IMR-90 (cell line): ENCODE measurements around the gene LAPTM5. TPM values are rescaled to one million over a fixed set of nuclear protein-coding genes. Genes with fewer than 3 reads are reported as not detected.

Experiments used
- ATAC-seq: fragments of 200-7000 bp; cut with Tn5 transposase; 2 replicates; pipeline ENCODE4 v1.9.1; 2020; ENCODE audit warnings: low read depth, mild to moderate bottlenecking, moderate library complexity
- BruUV-seq: library from RNA; stranded (reverse); fragments of 400-500 nt; replicated peaks from 2 replicates; lab custom pipeline; 2021; lab: Mats Ljungman, UMichigan
- CTCF ChIA-PET: fragments of 300-600 bp; formaldehyde crosslinking; extraction: SDS; loops from one replicate; lab custom pipeline; 2021; ENCODE audit warnings: antibody characterized with exemption; lab: Yijun Ruan, JAX
- POLR2A ChIA-PET: fragments of 300-600 bp; sonication (Branson Sonifier 250); formaldehyde crosslinking; loops from one replicate; lab custom pipeline; 2022; ENCODE audit warnings: antibody characterized with exemption; ENCODE audit not compliant: unreplicated experiment; lab: Charles Lee
- DNase-seq: peaks from one replicate; pipeline ENCODE4 v3.0.0; 2013
- H2AFZ ChIP-seq: replicated peaks from 2 replicates; pipeline ENCODE3; 2013; ENCODE audit warnings: low read length, mild to moderate bottlenecking; ENCODE audit not compliant: poor library complexity
- H2AK5ac ChIP-seq: 2 replicates; pipeline ENCODE4 v1.6.1; 2013; ENCODE audit warnings: low read depth, low read length, inconsistent platforms
- H2AK9ac ChIP-seq: replicated peaks from 2 replicates; pipeline ENCODE3; 2013; ENCODE audit warnings: mild to moderate bottlenecking, low read depth, low read length, moderate library complexity; ENCODE audit not compliant: poor library complexity
- H2BK120ac ChIP-seq: 2 replicates; pipeline ENCODE4 v1.6.1; 2013; ENCODE audit warnings: low read depth, low read length, inconsistent platforms
- H2BK15ac ChIP-seq: 3 replicates; pipeline ENCODE4 v1.6.1; 2013; ENCODE audit warnings: low read depth, low read length, inconsistent platforms
- H2BK20ac ChIP-seq: 2 replicates; pipeline ENCODE4 v1.6.1; 2013; ENCODE audit warnings: low read depth, mild to moderate bottlenecking, inconsistent platforms, low read length, moderate library complexity
- H2BK5ac ChIP-seq: 2 replicates; pipeline ENCODE4 v1.6.1; 2013; ENCODE audit warnings: mild to moderate bottlenecking, low read depth, low read length, inconsistent platforms; ENCODE audit not compliant: poor library complexity, severe bottlenecking
- H3K14ac ChIP-seq: replicated peaks from 2 replicates; pipeline ENCODE4 v1.6.1; 2013; ENCODE audit warnings: low read depth, low read length, inconsistent platforms
- H3K18ac ChIP-seq: 2 replicates; pipeline ENCODE4 v1.6.1; 2013; ENCODE audit warnings: low read depth, low read length, control low read depth
- H3K23ac ChIP-seq: 2 replicates; pipeline ENCODE4 v1.6.1; 2013; ENCODE audit warnings: low read depth, low read length, inconsistent platforms
- H3K27ac ChIP-seq: 2 replicates; pipeline ENCODE4 v1.5.1; 2013; ENCODE audit warnings: mild to moderate bottlenecking, control low read depth, low read length; ENCODE audit not compliant: insufficient read depth
- H3K27me3 ChIP-seq: 2 replicates; pipeline ENCODE4 v1.6.1; 2013; ENCODE audit warnings: low read length; ENCODE audit not compliant: control insufficient read depth, insufficient read depth
- H3K36me3 ChIP-seq: 2 replicates; pipeline ENCODE4 v1.6.1; 2013; ENCODE audit warnings: low read length, mixed read lengths; ENCODE audit not compliant: control insufficient read depth, insufficient read depth
- H3K4ac ChIP-seq: 2 replicates; pipeline ENCODE4 v1.6.1; 2013; ENCODE audit warnings: low read depth, low read length, inconsistent platforms
- H3K4me1 ChIP-seq: 2 replicates; pipeline ENCODE4 v1.6.1; 2013; ENCODE audit warnings: low read length, mixed read lengths; ENCODE audit not compliant: control insufficient read depth, insufficient read depth
- H3K4me2 ChIP-seq: 2 replicates; pipeline ENCODE4 v1.6.1; 2013; ENCODE audit warnings: low read depth, mild to moderate bottlenecking, control low read depth, low read length, moderate library complexity
- H3K4me3 ChIP-seq: 2 replicates; pipeline ENCODE4 v1.5.1; 2013; ENCODE audit warnings: low read depth, mild to moderate bottlenecking, control low read depth, low read length, moderate library complexity; ENCODE audit not compliant: insufficient read depth
- H3K56ac ChIP-seq: 2 replicates; pipeline ENCODE4 v1.6.1; 2013; ENCODE audit warnings: low read length, inconsistent platforms; ENCODE audit not compliant: insufficient read depth; ENCODE audit errors: extremely low read depth
- H3K79me1 ChIP-seq, 2 experiments: 2 replicates each; pipeline ENCODE4 v1.6.1; 2013; ENCODE audit warnings: low read length in 2 of 2, inconsistent platforms in 1 of 2, low read depth in 1 of 2
- H3K9ac ChIP-seq: 2 replicates; pipeline ENCODE4 v1.6.1; 2013; ENCODE audit warnings: low read depth, low read length, control low read depth
- H3K9me1 ChIP-seq: 2 replicates; pipeline ENCODE4 v1.6.1; 2013; ENCODE audit warnings: low read length, inconsistent platforms; ENCODE audit not compliant: insufficient read depth
- H3K9me3 ChIP-seq: 2 replicates; pipeline ENCODE4 v1.6.1; 2013; ENCODE audit warnings: low read length; ENCODE audit not compliant: control insufficient read depth, insufficient read depth
- H4K20me1 ChIP-seq: 2 replicates; pipeline ENCODE4 v1.6.1; 2013; ENCODE audit warnings: low read length, inconsistent platforms; ENCODE audit not compliant: insufficient read depth
- H4K5ac ChIP-seq: 2 replicates; pipeline ENCODE4 v1.6.1; 2013; ENCODE audit warnings: mild to moderate bottlenecking, low read depth, low read length, control low read depth
- H4K8ac ChIP-seq, 2 experiments: 2 replicates each; pipeline ENCODE4 v1.6.1; 2013; ENCODE audit warnings: low read depth in 2 of 2, low read length in 2 of 2, control low read depth in 1 of 2, inconsistent platforms in 1 of 2
- H4K91ac ChIP-seq: 2 replicates; pipeline ENCODE4 v1.6.1; 2013; ENCODE audit warnings: low read depth, low read length, inconsistent platforms; ENCODE audit not compliant: insufficient read depth
- BHLHE40 ChIP-seq: fragments of 150-350 bp; IDR thresholded peaks from 2 replicates; pipeline ENCODE4 v1.6.1; 2016; ENCODE audit warnings: mild to moderate bottlenecking, low read depth, low read length
- CEBPB ChIP-seq: IDR thresholded peaks from 2 replicates; pipeline ENCODE4 v1.6.1; 2012; ENCODE audit warnings: low read depth, low read length, improper control_type of control experiment
- CHD1 ChIP-seq: IDR thresholded peaks from 2 replicates; pipeline ENCODE4 v1.6.1; 2012; ENCODE audit warnings: low read depth, low read length, improper control_type of control experiment
- FOS ChIP-seq: fragments of 150-350 bp; IDR thresholded peaks from 2 replicates; pipeline ENCODE4 v1.6.1; 2016; ENCODE audit warnings: low read depth, low read length
- MAFK ChIP-seq: IDR thresholded peaks from 2 replicates; pipeline ENCODE4 v1.6.1; 2012; ENCODE audit warnings: low read depth, low read length, improper control_type of control experiment
- MAZ ChIP-seq: IDR thresholded peaks from 2 replicates; pipeline ENCODE4 v1.6.1; 2012; ENCODE audit warnings: low read depth, mild to moderate bottlenecking, low read length, improper control_type of control experiment, moderate library complexity, borderline replicate concordance
- MXI1 ChIP-seq: IDR thresholded peaks from 2 replicates; pipeline ENCODE4 v1.6.1; 2012; ENCODE audit warnings: low read depth, mild to moderate bottlenecking, low read length, moderate library complexity, borderline replicate concordance
- NFE2L2 ChIP-seq: fragments of 150-350 bp; IDR thresholded peaks from 2 replicates; pipeline ENCODE4 v1.6.1; 2016; ENCODE audit warnings: low read depth, mild to moderate bottlenecking, low read length
- POLR2A ChIP-seq: IDR thresholded peaks from 2 replicates; pipeline ENCODE4 v1.6.1; 2012; ENCODE audit warnings: mild to moderate bottlenecking, low read depth, low read length
- RAD21 ChIP-seq: IDR thresholded peaks from 2 replicates; pipeline ENCODE4 v1.6.1; 2012; ENCODE audit warnings: low read length, improper control_type of control experiment
- RCOR1 ChIP-seq: IDR thresholded peaks from 2 replicates; pipeline ENCODE4 v1.6.1; 2012; ENCODE audit warnings: mild to moderate bottlenecking, low read length, improper control_type of control experiment; ENCODE audit not compliant: insufficient replicate concordance
- RFX5 ChIP-seq: IDR thresholded peaks from 2 replicates; pipeline ENCODE4 v1.8.0; 2012; ENCODE audit warnings: low read depth, mild to moderate bottlenecking, low read length, moderate library complexity
- SMC3 ChIP-seq: fragments of 150-350 bp; IDR thresholded peaks from 2 replicates; pipeline ENCODE4 v1.6.1; 2016; ENCODE audit warnings: low read depth, mild to moderate bottlenecking, antibody characterized with exemption, low read length, moderate library complexity
- WGBS, 2 experiments: methylation state at CpG; one replicate each; pipeline versions ENCODE4 v1.1.5 to v1.1.7; 2013; ENCODE audit warnings: missing lambda C conversion rate in 2 of 2; ENCODE audit not compliant: insufficient read length in 1 of 2; ENCODE audit errors: extremely low coverage in 2 of 2; 5-methylcytosine and 5-hydroxymethylcytosine counted together
- dilution Hi-C: fragments of 300-500 bp; cut with HindIII; formaldehyde crosslinking; loops from one replicate; pipeline ENCODE4 v1.14.3; 2018; ENCODE audit warnings: low sequenced_read_pairs; ENCODE audit not compliant: unreplicated experiment
- in situ Hi-C: fragments of 300-500 bp; cut with MboI; formaldehyde crosslinking; loops from 3 replicates; pipeline ENCODE4 v1.14.3; 2019; ENCODE audit warnings: low sequenced_read_pairs, inconsistent platforms, mixed read lengths
- intact Hi-C: fragments of 100-400 bp; cut with micrococcal nuclease; formaldehyde crosslinking; loops from 2 replicates; pipeline ENCODE4 v1.10.0; 2022
- polyA plus RNA-seq, 3 experiments: library from polyadenylated mRNA; depleted of rRNA; stranded (reverse); fragments of >200 nt; gene quantifications; 2 replicates each; pipeline ENCODE4 v1.2.3, GENCODE V29; 2012; ENCODE audit warnings: low replicate concordance in 1 of 3
- total RNA-seq: library from RNA; depleted of rRNA; stranded (reverse); fragments of >200 nt; gene quantifications from 2 replicates; pipeline ENCODE4 v1.2.3, GENCODE V29; 2012
- TF ChIP-seq, protein P1 (sequence below): fragments of 150-350 bp; IDR thresholded peaks from 2 replicates; pipeline ENCODE4 v1.6.1; 2016; ENCODE audit warnings: low read depth, mild to moderate bottlenecking, low read length, moderate library complexity, borderline replicate concordance
- TF ChIP-seq, protein P2 (sequence below): conservative IDR thresholded peaks from 2 replicates; pipeline ENCODE4 v1.5.1; 2012; ENCODE audit warnings: mild to moderate bottlenecking, low read depth, low read length, improper control_type of control experiment
- TF ChIP-seq, protein P3 (sequence below): fragments of 150-350 bp; IDR thresholded peaks from 2 replicates; pipeline ENCODE4 v1.6.1; 2017; ENCODE audit warnings: mild to moderate bottlenecking, antibody characterized with exemption, low read length, low read depth

The LAPTM5 gene
- total and polyA plus RNA-seq, 2 of the 4 experiments (the other 2 are of a cell fraction): 0.09 TPM; not detected in 1

DNA sequence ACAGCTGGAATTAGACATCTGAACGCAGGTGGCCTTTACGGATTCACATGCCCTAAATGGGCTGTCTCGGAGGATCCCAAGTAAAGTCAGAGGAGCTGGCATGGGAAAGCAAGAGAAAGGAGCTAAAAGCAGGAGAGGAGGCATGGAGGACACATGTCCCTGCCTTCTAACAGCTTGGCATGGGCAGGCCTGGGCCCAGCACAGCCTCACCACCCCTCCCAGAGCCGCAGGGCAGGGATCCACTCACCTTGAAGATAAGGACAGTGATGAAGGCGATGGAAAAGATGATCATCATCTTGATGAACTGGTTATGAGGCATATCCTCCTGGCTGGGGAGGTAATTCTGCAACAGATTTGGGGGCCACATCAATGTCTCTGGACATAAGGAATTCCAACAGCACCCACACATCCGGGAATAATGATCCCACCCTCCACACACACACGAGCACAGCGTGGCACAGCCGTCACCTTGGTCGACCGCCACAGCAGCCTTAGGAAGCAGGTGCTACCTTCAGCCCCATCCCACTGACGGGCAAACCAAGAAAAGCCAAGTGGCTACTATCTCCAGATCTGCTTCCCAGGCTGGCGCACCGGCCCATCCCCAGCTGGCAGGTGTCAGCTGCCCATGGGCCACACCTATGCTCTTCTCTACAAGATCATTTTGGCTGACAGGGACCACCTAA lies 20.1 kb downstream of the LAPTM5 start:
- Histone ChIP-seq H2AK5ac (no peak overlapping the region), H2AK9ac (no peak overlapping the region), H3K4me1 (no peaks in the 10 kb centered on the region), H4K91ac (no peak overlapping the region), H3K27ac (no peak overlapping the region), H2BK5ac (no peak overlapping the region), H2BK20ac (no peak overlapping the region), H3K9me3 (peaks cover 7% of the 10 kb centered on the region), H3K36me3 (no peaks in the 10 kb centered on the region), H3K9ac (no peak overlapping the region), H3K23ac (no peak overlapping the region), H3K4me3 (no peak overlapping the region), H3K79me1 (no peaks in the 10 kb centered on the region), H4K8ac (no peak overlapping the region), H4K5ac (no peak overlapping the region), H2BK120ac (no peak overlapping the region), H4K20me1 (no peaks in the 10 kb centered on the region), H3K4me2 (no peak overlapping the region), H3K4ac (no peak overlapping the region), H3K18ac (no peak overlapping the region), H2BK15ac (no peak overlapping the region), H3K14ac (no peak overlapping the region), H2AFZ (no peak overlapping the region), H3K56ac (no peak overlapping the region), H3K9me1 (no peaks in the 10 kb centered on the region), H3K27me3 (peaks cover 39% of the 10 kb centered on the region)
- 89% methylated on average over 3 of the region's 14 CpGs; no CpG with 5 or more reads in 1 of the 2 experiments for WGBS, 2 experiments
- DNase-seq (no peak), ATAC-seq (no peak)
- CTCF ChIA-PET: no interaction called here
- no TSS peak for BruUV-seq
- TF ChIP-seq POLR2A (no peak), FOS (no peak), SMC3 (no peak), MXI1 (no peak), RAD21 (no peak), BHLHE40 (no peak), CHD1 (no peak), NFE2L2 (no peak), MAZ (no peak), CEBPB (no peak), RFX5 (no peak), RCOR1 (no peak), MAFK (no peak)
- TF ChIP-seq, protein P1, sequence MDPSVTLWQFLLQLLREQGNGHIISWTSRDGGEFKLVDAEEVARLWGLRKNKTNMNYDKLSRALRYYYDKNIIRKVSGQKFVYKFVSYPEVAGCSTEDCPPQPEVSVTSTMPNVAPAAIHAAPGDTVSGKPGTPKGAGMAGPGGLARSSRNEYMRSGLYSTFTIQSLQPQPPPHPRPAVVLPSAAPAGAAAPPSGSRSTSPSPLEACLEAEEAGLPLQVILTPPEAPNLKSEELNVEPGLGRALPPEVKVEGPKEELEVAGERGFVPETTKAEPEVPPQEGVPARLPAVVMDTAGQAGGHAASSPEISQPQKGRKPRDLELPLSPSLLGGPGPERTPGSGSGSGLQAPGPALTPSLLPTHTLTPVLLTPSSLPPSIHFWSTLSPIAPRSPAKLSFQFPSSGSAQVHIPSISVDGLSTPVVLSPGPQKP: no peak
- TF ChIP-seq, protein P2, sequence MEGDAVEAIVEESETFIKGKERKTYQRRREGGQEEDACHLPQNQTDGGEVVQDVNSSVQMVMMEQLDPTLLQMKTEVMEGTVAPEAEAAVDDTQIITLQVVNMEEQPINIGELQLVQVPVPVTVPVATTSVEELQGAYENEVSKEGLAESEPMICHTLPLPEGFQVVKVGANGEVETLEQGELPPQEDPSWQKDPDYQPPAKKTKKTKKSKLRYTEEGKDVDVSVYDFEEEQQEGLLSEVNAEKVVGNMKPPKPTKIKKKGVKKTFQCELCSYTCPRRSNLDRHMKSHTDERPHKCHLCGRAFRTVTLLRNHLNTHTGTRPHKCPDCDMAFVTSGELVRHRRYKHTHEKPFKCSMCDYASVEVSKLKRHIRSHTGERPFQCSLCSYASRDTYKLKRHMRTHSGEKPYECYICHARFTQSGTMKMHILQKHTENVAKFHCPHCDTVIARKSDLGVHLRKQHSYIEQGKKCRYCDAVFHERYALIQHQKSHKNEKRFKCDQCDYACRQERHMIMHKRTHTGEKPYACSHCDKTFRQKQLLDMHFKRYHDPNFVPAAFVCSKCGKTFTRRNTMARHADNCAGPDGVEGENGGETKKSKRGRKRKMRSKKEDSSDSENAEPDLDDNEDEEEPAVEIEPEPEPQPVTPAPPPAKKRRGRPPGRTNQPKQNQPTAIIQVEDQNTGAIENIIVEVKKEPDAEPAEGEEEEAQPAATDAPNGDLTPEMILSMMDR: no peak
- TF ChIP-seq, protein P3, sequence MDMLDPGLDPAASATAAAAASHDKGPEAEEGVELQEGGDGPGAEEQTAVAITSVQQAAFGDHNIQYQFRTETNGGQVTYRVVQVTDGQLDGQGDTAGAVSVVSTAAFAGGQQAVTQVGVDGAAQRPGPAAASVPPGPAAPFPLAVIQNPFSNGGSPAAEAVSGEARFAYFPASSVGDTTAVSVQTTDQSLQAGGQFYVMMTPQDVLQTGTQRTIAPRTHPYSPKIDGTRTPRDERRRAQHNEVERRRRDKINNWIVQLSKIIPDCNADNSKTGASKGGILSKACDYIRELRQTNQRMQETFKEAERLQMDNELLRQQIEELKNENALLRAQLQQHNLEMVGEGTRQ: no peak
- in situ Hi-C loops (no loop called here), intact Hi-C loops (no loop called here), dilution Hi-C loops (no loop called here)
- POLR2A ChIA-PET: no interaction called here
